HK-2 (cell line): ENCODE measurements around the gene MAD1L1.

ENCODE experiments used
- DNase-seq: peaks from one replicate; pipeline ENCODE4 v3.0.0-alpha.2; 2018; ENCODE audit not compliant: unreplicated experiment

The MAD1L1 gene

GRCh38 chr7:2258661-2259365 lies 26.1 kb upstream of the MAD1L1 start:
- no peak for DNase-seq

- DNase-seq: no peak
These were observed 24.9 kb upstream of the MAD1L1 start for GRCh38 chr7:2257651-2258050.

GRCh38 chr7:2257046-2257551 lies 24.4 kb upstream of the MAD1L1 start:
- no peak for DNase-seq

GRCh38 chr7:2256306-2257045 lies 23.7 kb upstream of the MAD1L1 start:
- no peak for DNase-seq

- no peak for DNase-seq
These were observed 22.7 kb upstream of the MAD1L1 start for GRCh38 chr7:2255145-2256139.

GRCh38 chr7:2254429-2255144 lies 21.8 kb upstream of the MAD1L1 start:
- DNase-seq: no peak

GRCh38 chr7:2253525-2254244 lies 20.9 kb upstream of the MAD1L1 start:
- DNase-seq: no peak

- no peak for DNase-seq
These were observed 20.3 kb upstream of the MAD1L1 start for GRCh38 chr7:2253021-2253420.

- DNase-seq: no peak
These were observed 19.4 kb upstream of the MAD1L1 start for GRCh38 chr7:2251841-2252771.

- DNase-seq: no peak
These were observed 18.6 kb upstream of the MAD1L1 start for GRCh38 chr7:2251381-2251780.

- no peak for DNase-seq
These were observed 17.1 kb upstream of the MAD1L1 start for GRCh38 chr7:2249744-2250323.

- DNase-seq: peak; percentile 89
These were observed 16.4 kb upstream of the MAD1L1 start for GRCh38 chr7:2248984-2249694.

- no peak for DNase-seq
These were observed 14.6 kb upstream of the MAD1L1 start for GRCh38 chr7:2247141-2247995.

- no peak for DNase-seq
These were observed 13.3 kb upstream of the MAD1L1 start for GRCh38 chr7:2245883-2246675.

- no peak for DNase-seq
These were observed 11.8 kb upstream of the MAD1L1 start for GRCh38 chr7:2244404-2244995.

- DNase-seq: no peak
These were observed 10.7 kb upstream of the MAD1L1 start for GRCh38 chr7:2243458-2243857.
